Activated CD4-positive, alpha-beta T cell treated with anti-CD3 and anti-CD28 coated beads, Interleukin-2, amount 10 ng/mL, durations not matched to agents 24 days and 14 days (primary cell): ENCODE results near the gene USP21. TPM values are rescaled to one million over a fixed set of nuclear protein-coding genes. Genes with fewer than 3 reads are reported as not detected.

ENCODE experiments used
- DNase-seq: peaks from one replicate; pipeline ENCODE4 v3.0.0; 2022
- H3K27ac Mint-ChIP-seq: one replicate; pipeline ENCODE4 v1.8.0; 2022; ENCODE audit warnings: mild to moderate bottlenecking, mixed read lengths
- H3K27me3 Mint-ChIP-seq: one replicate; pipeline ENCODE4 v1.8.0; 2022; ENCODE audit warnings: mixed read lengths
- H3K36me3 Mint-ChIP-seq: one replicate; pipeline ENCODE4 v1.8.0; 2022; ENCODE audit warnings: low read depth, mild to moderate bottlenecking, mixed read lengths
- H3K4me1 Mint-ChIP-seq: one replicate; pipeline ENCODE4 v1.8.0; 2021; ENCODE audit warnings: mixed read lengths
- H3K4me3 Mint-ChIP-seq: one replicate; pipeline ENCODE4 v1.8.0; 2022; ENCODE audit warnings: mild to moderate bottlenecking, moderate library complexity, mixed read lengths
- H3K9me3 Mint-ChIP-seq: one replicate; pipeline ENCODE4 v1.8.0; 2021; ENCODE audit warnings: mixed read lengths
- intact Hi-C: fragments of 100-400 bp; cut with micrococcal nuclease; formaldehyde crosslinking; loops from one replicate; pipeline ENCODE4 v1.15.1; 2023
- total RNA-seq: library from RNA; stranded (reverse); gene quantifications from 2 replicates; pipeline ENCODE4 v1.2.3, GENCODE V29; 2022

Gene USP21
- total RNA-seq, 1 donor from 2014 or later = 32.7 TPM

DNA sequence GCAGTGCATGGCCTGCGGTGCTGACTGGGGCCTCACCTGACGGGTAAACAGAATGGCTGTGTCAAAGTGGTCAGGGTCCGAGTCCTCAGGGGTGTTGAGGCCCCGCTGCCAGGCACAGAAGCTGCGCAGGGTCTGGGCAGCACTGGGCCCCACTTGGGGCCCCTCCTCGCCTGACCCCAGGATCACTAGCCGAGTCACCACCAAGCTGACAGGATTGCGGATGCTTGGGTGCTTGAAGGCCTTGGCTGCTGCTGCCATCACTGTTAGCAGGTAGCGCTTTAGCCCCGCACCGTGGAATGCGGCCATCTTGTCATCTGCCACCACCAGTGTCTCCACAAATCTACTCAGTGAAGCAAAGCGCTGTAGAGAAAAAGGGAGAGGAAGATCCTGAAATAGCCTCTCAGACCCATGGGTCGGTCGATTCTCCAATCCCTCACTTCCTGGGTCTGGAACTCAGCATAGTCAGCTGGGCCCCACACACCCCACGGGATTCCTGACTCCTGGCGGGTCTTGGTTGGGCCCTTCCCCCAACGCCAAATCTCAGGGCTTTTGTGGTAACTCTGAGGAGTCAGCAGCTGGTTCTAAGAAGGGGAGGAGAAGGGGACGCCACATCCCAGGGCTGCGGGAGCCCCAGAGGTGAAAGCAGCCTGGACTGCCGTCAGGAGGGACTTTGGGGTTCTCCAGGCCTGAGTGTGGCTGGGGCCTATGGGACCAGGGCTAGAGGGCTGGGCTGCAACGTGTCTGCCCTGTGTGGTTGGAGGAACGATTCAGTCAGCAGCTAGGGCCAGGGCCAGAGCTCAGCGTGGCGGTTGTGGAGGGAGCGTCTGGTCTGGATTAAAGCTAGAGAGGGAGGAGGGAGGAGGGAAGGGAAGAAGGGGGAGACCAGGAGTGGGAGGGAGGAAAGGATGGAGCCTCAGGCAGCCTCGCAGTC lies 37.5 kb downstream of the USP21 start:
- intact Hi-C loops = no loop called here
- no peaks in the 10 kb centered on the region for H3K36me3 Mint-ChIP-seq
- no peak for DNase-seq
- no peak overlapping the region for H3K4me3 Mint-ChIP-seq
- H3K27ac Mint-ChIP-seq = no peak overlapping the region
- no peaks in the 10 kb centered on the region for H3K27me3 Mint-ChIP-seq
- no peaks in the 10 kb centered on the region for H3K9me3 Mint-ChIP-seq
- H3K4me1 Mint-ChIP-seq = peaks cover 50% of the 10 kb centered on the region

DNA sequence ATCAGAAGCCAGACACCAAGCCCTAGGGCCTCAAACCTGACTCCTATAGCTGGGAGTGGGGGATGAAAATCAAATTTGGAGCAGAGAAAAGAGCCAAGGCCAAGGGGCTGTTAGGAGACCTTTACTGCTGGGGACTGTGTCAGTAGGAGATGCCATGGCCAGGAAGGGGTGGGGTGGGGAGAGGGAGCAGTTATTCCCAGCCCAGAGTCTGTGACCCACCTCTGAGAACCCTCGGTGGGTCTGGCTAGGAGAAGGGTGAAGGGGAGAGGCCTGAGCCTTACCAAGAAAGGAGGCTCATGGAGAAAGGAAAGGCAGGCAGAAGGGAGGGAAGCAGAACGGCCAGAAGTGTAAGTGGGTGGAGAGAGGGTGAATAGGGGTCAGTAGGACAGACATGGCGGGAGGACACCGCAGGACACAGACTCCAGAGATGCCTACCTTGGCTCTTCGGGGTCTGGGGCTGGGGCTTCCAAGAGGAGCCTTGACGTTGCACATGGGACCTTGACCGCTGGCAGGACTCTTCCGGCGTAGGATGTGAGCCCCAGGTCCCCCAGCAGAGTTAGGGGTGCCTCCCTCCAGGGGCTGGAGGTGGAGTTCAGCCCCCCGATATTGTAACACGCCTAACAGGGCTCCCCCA lies 38.4 kb downstream of the USP21 start:
- no peak for DNase-seq
- H3K4me1 Mint-ChIP-seq = peaks cover 51% of the 10 kb centered on the region
- H3K4me3 Mint-ChIP-seq = no peak overlapping the region
- intact Hi-C loops = no loop called here
- H3K27ac Mint-ChIP-seq = no peak overlapping the region
- peaks cover 1% of the 10 kb centered on the region for H3K36me3 Mint-ChIP-seq
- no peaks in the 10 kb centered on the region for H3K27me3 Mint-ChIP-seq
- H3K9me3 Mint-ChIP-seq = no peaks in the 10 kb centered on the region

DNA sequence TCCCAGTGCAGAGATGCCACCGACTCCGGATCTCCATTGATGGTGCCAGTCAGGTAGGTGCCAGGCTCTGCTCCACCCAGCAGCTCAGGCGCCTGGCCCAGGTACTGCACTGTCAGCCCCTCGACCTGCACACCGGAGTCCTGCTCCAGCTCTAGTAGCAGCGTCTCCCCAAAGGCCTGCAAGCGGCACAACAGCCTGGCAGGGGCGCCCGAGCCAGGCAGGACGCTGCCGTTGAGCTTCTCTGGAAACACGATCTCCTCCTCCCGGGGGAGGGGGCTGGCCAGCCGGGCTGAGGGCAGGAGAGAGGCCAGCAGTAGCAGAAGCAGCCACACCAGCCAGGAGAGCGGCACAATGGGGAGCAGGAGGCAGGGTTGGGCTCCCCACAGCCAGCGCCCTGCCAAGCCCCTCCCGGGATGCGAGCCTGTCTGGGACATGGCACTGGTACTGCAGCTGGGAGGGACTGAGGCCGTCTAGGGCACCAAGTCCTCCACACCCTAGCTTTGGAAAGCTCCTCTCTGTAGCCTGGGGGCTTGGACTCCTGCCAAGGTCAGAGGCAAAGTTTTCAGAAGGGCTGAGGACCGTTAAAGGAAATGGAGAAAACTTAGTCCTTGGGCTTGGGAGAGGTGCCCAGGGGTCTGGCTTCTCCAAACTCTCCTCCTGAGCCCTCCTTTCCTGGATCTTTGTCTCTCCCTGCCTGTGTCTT lies 39.0 kb downstream of the USP21 start:
- intact Hi-C loops = no loop called here
- H3K4me1 Mint-ChIP-seq = peaks cover 51% of the 10 kb centered on the region
- no peak for DNase-seq
- no peaks in the 10 kb centered on the region for H3K27me3 Mint-ChIP-seq
- H3K27ac Mint-ChIP-seq = no peak overlapping the region
- H3K9me3 Mint-ChIP-seq = no peaks in the 10 kb centered on the region
- peaks cover 4% of the 10 kb centered on the region for H3K36me3 Mint-ChIP-seq
- no peak overlapping the region for H3K4me3 Mint-ChIP-seq

DNA sequence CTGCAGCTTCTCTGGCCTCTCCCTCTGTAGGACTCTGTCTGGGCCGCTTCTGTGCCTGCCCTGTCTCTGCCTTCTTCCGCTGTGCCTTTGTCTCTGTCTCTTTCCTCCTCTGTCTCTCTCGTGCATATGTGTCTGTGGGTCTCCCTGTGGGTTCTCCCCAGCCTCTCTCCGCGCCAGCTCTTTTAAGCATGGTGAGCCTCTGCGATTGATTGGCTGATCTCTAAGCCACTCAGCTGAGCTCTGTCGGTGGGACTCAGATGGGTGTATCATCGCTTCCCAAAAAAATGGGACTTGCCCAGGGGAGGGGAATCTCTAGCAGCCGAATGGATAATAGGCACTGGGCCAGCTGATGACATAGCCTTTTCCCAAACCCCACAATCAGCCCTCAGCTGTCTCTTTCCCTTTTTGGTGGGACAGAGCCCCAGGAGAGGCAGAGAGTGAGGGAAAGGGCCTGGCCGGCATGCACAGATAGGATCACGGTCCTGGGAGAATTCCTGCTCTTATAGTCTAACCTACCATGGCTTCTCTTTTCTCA lies 39.7 kb downstream of the USP21 start, which contains the start of gene ADAMTS4:
TSS of gene ADAMTS4 (minus strand) at position 158 of the 535 bp plus-strand sequence. CDS start 427 bp downstream, outside the sequence.
- H3K36me3 Mint-ChIP-seq = peaks cover 9% of the 10 kb centered on the region
- H3K9me3 Mint-ChIP-seq = no peaks in the 10 kb centered on the region
- H3K4me1 Mint-ChIP-seq = peaks cover 51% of the 10 kb centered on the region
- peak within 1 kb of the TSS; percentile 96 for H3K27ac Mint-ChIP-seq
- intact Hi-C loops = no loop called here
- DNase-seq = no peak
- H3K27me3 Mint-ChIP-seq = no peaks in the 10 kb centered on the region
- H3K4me3 Mint-ChIP-seq = no peak within 1 kb of the TSS

DNA sequence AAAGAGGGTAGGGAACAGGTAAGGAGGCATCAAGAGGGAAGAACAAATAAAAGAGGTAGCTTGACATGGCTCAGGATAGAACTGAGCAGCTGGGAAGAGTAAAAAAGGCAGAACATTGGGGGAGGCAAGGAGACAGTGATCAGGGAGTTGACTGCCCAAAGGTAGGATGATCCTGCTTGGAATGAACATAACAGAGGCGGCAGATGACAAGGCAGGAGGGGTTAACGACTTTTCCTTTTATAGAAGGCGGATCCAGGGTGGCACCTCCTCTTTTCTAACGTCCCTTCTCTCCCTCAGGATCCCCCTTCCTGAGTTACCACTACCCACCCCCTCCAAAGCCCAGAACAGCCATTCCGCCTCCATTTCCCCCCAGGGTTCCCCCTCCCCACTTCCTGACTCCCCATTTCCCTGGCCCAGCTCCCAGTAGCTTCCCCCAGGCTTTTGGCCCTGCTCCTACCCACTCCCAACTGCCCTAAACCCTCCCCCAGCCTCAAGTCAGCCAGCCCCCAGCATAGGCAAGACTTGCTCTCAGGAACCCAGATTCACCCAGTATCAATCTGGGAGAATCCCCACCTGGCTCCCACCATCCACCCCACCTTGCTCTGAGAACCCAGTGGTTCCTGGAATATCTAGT lies 40.3 kb downstream of the USP21 start:
- H3K9me3 Mint-ChIP-seq = no peaks in the 10 kb centered on the region

DNA sequence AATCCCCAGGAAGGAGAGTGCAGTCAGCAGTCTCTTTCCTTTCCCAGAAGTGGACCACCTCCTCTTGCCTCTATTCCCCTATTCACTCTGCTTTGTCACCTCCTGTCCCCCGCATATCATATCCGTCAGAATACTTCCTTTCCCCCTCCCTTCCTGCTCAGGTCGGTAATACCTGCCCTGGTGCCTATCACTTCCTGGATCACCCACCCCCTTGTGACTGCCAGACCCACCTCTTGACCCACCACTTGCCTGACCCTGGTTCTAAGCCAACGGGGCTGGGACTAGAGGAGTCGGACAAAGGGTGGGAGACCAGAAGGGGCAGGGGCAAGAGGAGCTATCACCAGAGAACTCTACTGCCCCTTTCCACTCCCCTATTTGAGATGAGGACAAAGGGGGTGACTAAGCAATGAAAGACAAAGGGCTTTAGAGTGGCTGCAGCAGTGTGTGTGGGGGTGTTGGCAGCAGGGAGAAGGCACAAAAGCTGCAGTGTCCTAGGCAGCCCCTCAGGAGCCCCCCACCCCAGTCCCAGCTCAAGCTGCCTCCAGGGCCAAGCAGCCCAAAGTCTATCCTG lies 41.2 kb downstream of the USP21 start:
- peaks cover 54% of the 10 kb centered on the region for H3K4me1 Mint-ChIP-seq
- H3K36me3 Mint-ChIP-seq = peaks cover 19% of the 10 kb centered on the region
- peak; percentile 72 for DNase-seq
- peak overlapping the region; percentile 94 for H3K4me3 Mint-ChIP-seq
- H3K9me3 Mint-ChIP-seq = no peaks in the 10 kb centered on the region
- H3K27me3 Mint-ChIP-seq = no peaks in the 10 kb centered on the region
- H3K27ac Mint-ChIP-seq = peak overlapping the region; percentile 96
- intact Hi-C loops = no loop called here

More for the DNA sequence above, 40.3 kb downstream of the USP21 start:
- Mint-ChIP-seq H3K27me3 (no peaks in the 10 kb centered on the region), H3K27ac (peak overlapping the region; percentile 96), H3K4me1 (peaks cover 56% of the 10 kb centered on the region), H3K4me3 (peak overlapping the region; percentile 94), H3K36me3 (peaks cover 15% of the 10 kb centered on the region)
- intact Hi-C loops = no loop called here
- DNase-seq = no peak

DNA sequence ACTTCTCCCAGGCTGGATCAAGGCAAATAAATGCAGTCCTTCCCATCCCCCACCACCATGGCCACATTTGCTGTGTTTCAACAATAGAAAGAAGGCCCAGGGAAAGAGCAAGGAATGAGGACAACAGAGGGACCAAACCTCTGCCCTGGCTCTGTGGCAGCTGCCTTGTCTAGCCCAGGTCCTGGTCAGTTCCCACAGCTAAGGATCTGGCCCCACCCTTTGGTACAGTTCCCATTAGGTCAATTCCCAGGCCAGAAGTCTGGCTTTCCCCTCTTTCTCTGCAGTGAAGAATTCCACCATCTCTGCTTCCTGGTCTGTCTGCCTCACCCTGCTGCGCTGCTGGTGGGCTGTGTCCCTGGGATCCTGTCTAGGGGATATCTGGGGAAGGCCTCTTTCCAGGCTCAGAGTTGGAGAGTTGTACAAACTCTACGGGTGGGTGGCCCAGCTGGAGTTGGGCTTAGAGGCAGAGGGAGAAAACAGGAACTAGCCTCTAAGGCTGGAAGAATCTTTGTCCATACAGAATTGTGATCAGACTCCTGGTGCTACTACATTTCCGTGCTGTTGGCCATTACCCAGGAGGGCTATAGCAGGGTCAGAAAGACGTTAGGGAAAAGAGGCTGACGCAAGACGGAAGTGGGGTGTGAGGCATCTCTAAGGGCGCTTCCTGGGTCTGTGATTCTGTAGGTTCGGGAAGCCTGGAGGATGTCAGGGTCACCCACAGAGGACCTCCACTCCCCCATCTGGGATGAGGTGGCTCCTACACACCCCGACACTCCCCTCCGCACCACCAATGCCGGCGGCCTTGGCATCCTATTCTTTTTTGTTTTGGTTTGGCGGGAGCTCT lies 41.9 kb downstream of the USP21 start:
- no peaks in the 10 kb centered on the region for H3K9me3 Mint-ChIP-seq
- peaks cover 22% of the 10 kb centered on the region for H3K36me3 Mint-ChIP-seq
- DNase-seq = no peak
- H3K4me3 Mint-ChIP-seq = peak overlapping the region; percentile 94
- peaks cover 55% of the 10 kb centered on the region for H3K4me1 Mint-ChIP-seq
- H3K27me3 Mint-ChIP-seq = no peaks in the 10 kb centered on the region
- intact Hi-C loops = no loop called here
- H3K27ac Mint-ChIP-seq = peak overlapping the region; percentile 96

DNA sequence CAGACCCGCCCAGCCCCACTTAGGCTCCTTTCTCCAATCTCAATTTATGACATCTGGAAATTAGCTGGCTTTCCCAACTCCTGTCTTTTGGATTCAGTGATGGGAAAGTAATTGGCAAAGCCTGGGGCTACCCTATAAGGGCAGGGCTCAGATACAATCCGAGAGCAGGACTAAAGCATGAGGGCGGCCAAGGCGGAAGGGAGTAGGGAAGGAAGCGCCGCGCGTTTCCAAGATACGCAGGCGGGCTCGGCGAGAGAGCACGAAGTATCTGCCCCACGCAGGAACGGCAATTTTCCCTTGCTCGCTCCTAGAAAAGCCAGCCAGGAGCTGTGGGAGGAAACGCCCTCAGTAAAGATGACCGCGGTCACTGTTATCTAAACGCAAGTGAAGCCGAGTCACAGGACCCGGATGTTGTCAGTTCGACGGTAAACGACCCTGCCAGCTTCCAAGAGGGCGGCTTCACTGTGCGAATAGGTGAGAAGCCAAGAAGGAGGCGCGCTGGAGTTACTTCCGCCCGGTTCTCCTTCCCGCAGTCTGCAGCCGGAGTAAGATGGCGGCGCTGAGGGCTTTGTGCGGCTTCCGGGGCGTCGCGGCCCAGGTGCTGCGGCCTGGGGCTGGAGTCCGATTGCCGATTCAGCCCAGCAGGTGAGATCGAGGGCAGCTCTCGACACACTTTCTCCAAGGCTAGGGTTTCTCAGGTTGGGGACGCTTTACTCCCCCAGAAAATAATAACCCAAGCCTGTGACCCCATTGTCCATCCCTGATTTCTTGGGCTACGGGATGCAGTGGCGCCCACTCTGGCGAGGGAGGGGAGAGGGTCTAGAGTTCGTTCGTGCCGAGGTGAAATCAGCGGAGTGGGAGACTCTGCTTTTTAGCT lies 42.8 kb downstream of the USP21 start, which contains the start of gene NDUFS2:
TSS of gene NDUFS2 (plus strand) at position 532 of the 877 bp plus-strand sequence. CDS start at position 551, 19 bp downstream.
- DNase-seq = peak; percentile 98
- Mint-ChIP-seq H3K9me3 (no peaks in the 10 kb centered on the region), H3K27me3 (no peaks in the 10 kb centered on the region), H3K27ac (peak within 1 kb of the TSS; percentile 96), H3K4me3 (peak within 1 kb of the TSS; percentile 94), H3K36me3 (peaks cover 25% of the 10 kb centered on the region), H3K4me1 (peaks cover 61% of the 10 kb centered on the region)
- intact Hi-C loops = loop anchor here (1.0 to 2.0 kb wide), 4 partner anchors 17 to 157 kb away; partner anchors contain the start of genes DEDD and USF1

DNA sequence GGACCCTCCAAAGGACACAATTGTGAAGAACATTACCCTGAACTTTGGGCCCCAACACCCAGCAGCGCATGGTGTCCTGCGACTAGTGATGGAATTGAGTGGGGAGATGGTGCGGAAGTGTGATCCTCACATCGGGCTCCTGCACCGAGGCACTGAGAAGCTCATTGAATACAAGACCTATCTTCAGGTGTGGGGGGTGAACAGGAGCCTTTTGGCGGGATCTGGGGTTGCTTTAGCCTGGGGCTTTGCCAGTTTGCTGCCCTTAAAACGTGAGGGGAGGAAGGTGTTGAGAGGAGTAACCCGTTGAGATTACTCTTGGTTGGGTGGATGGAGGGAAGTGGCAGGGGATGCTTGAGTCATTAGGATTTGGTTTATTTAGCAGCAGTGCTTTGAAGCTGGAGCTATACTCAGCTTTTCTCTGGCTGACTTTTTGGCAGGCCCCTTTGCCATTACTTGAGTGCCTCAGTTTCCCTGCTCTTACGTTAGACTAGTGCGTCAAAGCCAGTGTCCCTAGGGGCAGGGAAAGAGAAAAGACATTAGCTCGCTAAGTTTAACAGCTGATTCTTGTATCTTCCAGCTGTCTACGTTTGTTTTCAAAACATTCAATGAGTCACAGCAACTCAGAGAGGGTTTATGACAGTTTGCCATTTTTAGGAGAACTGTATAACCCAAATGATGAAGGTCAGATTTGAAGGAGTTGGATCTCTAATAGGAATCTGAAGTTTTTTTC lies 47.3 kb downstream of the USP21 start:
- Mint-ChIP-seq H3K4me1 (peaks cover 45% of the 10 kb centered on the region), H3K27ac (no peak overlapping the region), H3K27me3 (no peaks in the 10 kb centered on the region), H3K36me3 (peaks cover 49% of the 10 kb centered on the region), H3K9me3 (no peaks in the 10 kb centered on the region), H3K4me3 (no peak overlapping the region)
- no peak for DNase-seq
- intact Hi-C loops = loop anchor here (5.0 kb wide), 1 partner anchor 86 kb away; no protein-coding TSS in a partner anchor

DNA sequence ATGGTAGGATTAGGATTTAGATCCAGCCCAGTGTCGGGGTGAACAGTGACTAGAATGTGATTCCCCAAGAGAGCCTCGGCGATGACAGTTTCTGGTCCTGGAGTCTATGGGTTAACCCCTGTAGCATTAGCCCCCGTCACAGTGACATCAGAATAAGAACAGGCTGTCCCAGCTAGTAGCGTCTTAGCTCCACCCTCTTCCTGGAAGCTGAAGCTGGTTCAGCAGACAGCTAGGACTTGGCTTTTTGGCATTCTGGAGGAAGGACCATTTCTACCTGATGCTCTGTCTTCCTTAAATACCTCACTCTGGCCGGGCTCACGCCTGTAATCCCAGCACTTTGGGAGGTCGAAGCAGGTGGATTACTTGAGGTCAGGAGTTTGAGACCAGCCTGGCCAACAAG lies 47.9 kb downstream of the USP21 start:
- Mint-ChIP-seq H3K36me3 (peaks cover 55% of the 10 kb centered on the region), H3K27me3 (no peaks in the 10 kb centered on the region), H3K27ac (no peak overlapping the region), H3K4me3 (no peak overlapping the region), H3K9me3 (no peaks in the 10 kb centered on the region), H3K4me1 (peaks cover 40% of the 10 kb centered on the region)
- intact Hi-C loops = loop anchor here (5.0 kb wide), 1 partner anchor 85 kb away; no protein-coding TSS in a partner anchor
- DNase-seq = no peak
